Measurements from ENCODE around the gene RPS5. TPM values are rescaled to one million over a fixed set of nuclear protein-coding genes. Genes with fewer than 3 reads are reported as not detected.

RPS5 gene
- total and polyA plus RNA-seq, 4 donors = 927 to 1,802 (median 1,090) TPM

DNA sequence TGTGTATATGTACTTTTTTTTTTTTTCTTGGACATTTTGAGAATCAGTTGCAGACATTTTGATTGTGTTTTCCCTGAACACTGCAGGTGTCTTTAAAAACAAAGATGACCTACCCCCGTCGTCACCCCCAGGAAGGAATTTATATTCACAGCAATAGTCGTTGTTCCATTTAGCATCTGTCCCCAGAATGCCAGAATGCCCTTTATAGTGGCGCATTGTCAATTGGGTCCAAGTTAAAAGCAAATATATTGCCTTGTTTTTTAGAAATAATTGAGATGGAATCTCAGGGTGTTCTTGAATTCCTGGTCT lies 6.6 kb downstream of the RPS5 start:
- Histone ChIP-seq H3K9ac (ENCODE audit: insufficient read depth in 1 of 2, low read length in 2 of 2) (no peak overlapping the region), H3K27ac (ENCODE audit: low read depth in 1 of 2, low read length in 1 of 2) (no peak overlapping the region), H3K4me3 (no peak overlapping the region), H3K9me3 (ENCODE audit: control insufficient read depth in 4 of 4, insufficient read depth in 3 of 4, low read length in 3 of 4) (peaks cover 0 to 5% (median 0%) of the 10 kb centered on the region in 4 donors), H3K36me3 (ENCODE audit: control insufficient read depth in 4 of 4, insufficient read depth in 4 of 4, low read length in 4 of 4) (peaks cover 9 to 26% (median 24%) of the 10 kb centered on the region in 4 donors), H3K27me3 (ENCODE audit: control insufficient read depth in 3 of 3, insufficient read depth in 3 of 3, low read length in 2 of 3) (peaks cover 0 to 21% (median 11%) of the 10 kb centered on the region in 3 donors), H3K4me1 (ENCODE audit: control insufficient read depth in 5 of 5, insufficient read depth in 5 of 5, low read length in 5 of 5) (peaks cover 0 to 5% (median 3%) of the 10 kb centered on the region in 5 donors)
- 89 to 90% methylated on average over 4 of the region's 4 CpGs for WGBS, 2 donors
- TF ChIP-seq, protein P1, sequence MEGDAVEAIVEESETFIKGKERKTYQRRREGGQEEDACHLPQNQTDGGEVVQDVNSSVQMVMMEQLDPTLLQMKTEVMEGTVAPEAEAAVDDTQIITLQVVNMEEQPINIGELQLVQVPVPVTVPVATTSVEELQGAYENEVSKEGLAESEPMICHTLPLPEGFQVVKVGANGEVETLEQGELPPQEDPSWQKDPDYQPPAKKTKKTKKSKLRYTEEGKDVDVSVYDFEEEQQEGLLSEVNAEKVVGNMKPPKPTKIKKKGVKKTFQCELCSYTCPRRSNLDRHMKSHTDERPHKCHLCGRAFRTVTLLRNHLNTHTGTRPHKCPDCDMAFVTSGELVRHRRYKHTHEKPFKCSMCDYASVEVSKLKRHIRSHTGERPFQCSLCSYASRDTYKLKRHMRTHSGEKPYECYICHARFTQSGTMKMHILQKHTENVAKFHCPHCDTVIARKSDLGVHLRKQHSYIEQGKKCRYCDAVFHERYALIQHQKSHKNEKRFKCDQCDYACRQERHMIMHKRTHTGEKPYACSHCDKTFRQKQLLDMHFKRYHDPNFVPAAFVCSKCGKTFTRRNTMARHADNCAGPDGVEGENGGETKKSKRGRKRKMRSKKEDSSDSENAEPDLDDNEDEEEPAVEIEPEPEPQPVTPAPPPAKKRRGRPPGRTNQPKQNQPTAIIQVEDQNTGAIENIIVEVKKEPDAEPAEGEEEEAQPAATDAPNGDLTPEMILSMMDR (IDR thresholded peaks at IDR 0.05; ENCODE audit: control extremely low read depth, extremely low read depth) = no peak
- ATAC-seq (ENCODE audit: insufficient read depth, low FRiP score) (no peak), DNase-seq (no peak)

DNA sequence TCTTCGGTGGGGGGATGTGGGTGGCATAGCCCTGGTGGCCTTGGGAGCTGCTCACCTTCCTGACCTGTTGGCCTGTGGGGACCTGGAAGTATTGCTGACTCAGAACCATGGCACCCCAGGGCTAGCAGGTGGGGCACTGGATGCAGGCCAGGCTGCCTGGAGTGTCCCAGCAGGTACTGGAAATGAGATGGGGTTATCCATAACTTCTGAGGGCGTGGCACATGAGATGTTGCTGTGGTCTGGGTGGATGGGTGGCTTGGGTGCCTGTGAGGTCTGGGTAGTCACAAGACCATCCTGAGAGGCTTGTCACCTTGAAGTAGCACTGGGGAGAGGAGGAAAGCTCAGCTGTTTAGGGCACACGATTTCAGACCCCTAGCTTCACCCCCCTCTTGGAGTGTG lies 7.8 kb downstream of the RPS5 start:
- Histone ChIP-seq H3K4me3 (peak overlapping the region; percentile 12), H3K27me3 (ENCODE audit: control insufficient read depth in 3 of 3, insufficient read depth in 3 of 3, low read length in 2 of 3) (peaks cover 0 to 21% (median 11%) of the 10 kb centered on the region in 3 donors), H3K36me3 (ENCODE audit: control insufficient read depth in 4 of 4, insufficient read depth in 4 of 4, low read length in 4 of 4) (peaks cover 7 to 26% (median 23%) of the 10 kb centered on the region in 4 donors), H3K9me3 (ENCODE audit: control insufficient read depth in 4 of 4, insufficient read depth in 3 of 4, low read length in 3 of 4) (peaks cover 0 to 5% (median 0%) of the 10 kb centered on the region in 4 donors), H3K9ac (ENCODE audit: insufficient read depth in 1 of 2, low read length in 2 of 2) (no peak overlapping the region), H3K27ac (ENCODE audit: low read depth in 1 of 2, low read length in 1 of 2) (no peak overlapping the region), H3K4me1 (ENCODE audit: control insufficient read depth in 5 of 5, insufficient read depth in 5 of 5, low read length in 5 of 5) (peaks cover 0 to 5% (median 3%) of the 10 kb centered on the region in 5 donors)
- 72% methylated on average over 3 of the region's 3 CpGs for whole genome bisulfite sequencing, 2 donors
- peak; percentile 28 for ATAC-seq (ENCODE audit: insufficient read depth, low FRiP score)
- no peak for DNase-seq
- TF ChIP-seq, protein P1 (IDR thresholded peaks at IDR 0.05; ENCODE audit: control extremely low read depth, extremely low read depth) = no peak

DNA sequence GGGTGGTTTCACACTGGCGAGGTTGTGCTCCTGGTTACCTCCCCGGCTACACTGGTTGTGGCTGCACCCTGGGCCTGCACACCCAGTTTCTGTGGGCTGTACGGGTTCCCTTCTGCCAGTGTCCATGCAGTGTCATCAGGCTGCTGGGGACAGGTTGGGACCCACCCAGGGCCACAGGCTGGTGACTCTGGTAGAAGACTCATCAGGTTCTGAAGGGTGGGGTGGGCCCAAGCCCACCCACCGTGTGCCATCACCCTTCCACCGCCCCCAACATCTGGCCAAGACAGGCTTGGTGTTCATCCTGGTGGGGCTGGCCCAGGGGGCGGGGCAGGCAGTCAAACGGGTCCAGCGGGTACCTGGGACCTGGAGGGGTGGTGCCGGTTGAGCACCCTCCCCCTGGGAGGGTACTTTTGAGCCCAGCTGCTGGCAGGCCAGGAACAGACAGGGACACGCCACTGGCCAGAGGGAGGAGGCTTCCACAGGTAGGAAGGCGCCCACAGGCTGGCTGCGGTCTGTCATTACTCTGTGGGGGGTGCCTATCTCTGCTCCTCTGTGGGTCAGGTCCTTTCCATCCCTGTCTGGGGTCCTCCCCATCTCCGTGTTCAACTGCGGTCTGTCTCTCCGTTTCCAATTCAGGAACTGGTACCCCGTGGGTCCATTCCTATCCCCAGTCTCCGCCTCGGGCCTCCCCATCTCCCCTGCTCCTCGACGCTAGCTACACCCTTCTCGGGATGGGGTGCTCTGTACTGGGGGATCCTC lies 8.3 kb downstream of the RPS5 start, which contains the start of gene RNF225:
Gene RNF225 (plus strand): TSS at position 437 of the 759 bp plus-strand sequence. CDS start 434 bp downstream, outside the sequence.
- TF ChIP-seq, protein P1 (IDR thresholded peaks at IDR 0.05; ENCODE audit: control extremely low read depth, extremely low read depth) = no peak
- Histone ChIP-seq H3K27me3 (ENCODE audit: control insufficient read depth in 3 of 3, insufficient read depth in 3 of 3, low read length in 2 of 3) (peaks cover 0 to 21% (median 11%) of the 10 kb centered on the region in 3 donors), H3K9me3 (ENCODE audit: control insufficient read depth in 4 of 4, insufficient read depth in 3 of 4, low read length in 3 of 4) (peaks cover 0 to 5% (median 0%) of the 10 kb centered on the region in 4 donors), H3K27ac (ENCODE audit: low read depth in 1 of 2, low read length in 1 of 2) (no peak within 1 kb of the TSS), H3K9ac (ENCODE audit: insufficient read depth in 1 of 2, low read length in 2 of 2) (no peak within 1 kb of the TSS), H3K4me1 (ENCODE audit: control insufficient read depth in 5 of 5, insufficient read depth in 5 of 5, low read length in 5 of 5) (peaks cover 0 to 9% (median 5%) of the 10 kb centered on the region in 5 donors), H3K36me3 (ENCODE audit: control insufficient read depth in 4 of 4, insufficient read depth in 4 of 4, low read length in 4 of 4) (peaks cover 7 to 26% (median 23%) of the 10 kb centered on the region in 4 donors), H3K4me3 (peak within 1 kb of the TSS; percentile 12)
- 39 to 41% methylated on average over 20 to 21 of the region's 21 CpGs for WGBS, 2 donors
- peak; percentile 36 for ATAC-seq (ENCODE audit: insufficient read depth, low FRiP score)
- no peak for DNase-seq
